Gastrocnemius medialis (tissue), 4 donors: Measurements from ENCODE around the gene IL17C.

Experiments used
- POLR2A ChIP-seq, 2 donors: fragments of 450-650 bp; IDR thresholded peaks; one replicate each; pipeline ENCODE4 v1.6.1; 2017; ENCODE audit warnings: antibody characterized with exemption in 2 of 2, mild to moderate bottlenecking in 2 of 2, moderate library complexity in 2 of 2
- TF ChIP-seq, protein P1 (sequence below), 5 experiments: fragments of 450-650 bp in 3 of 5; fragments of 200-600 bp in 2 of 5; sonication (generic) in 2 of 5; IDR thresholded peaks in 4 of 5; conservative IDR thresholded peaks in 1 of 5; 1 replicate in 4 of 5; 2 replicates in 1 of 5; pipeline ENCODE4 v1.5.1; 2016 to 2019; ENCODE audit warnings: antibody characterized with exemption in 5 of 5, mild to moderate bottlenecking in 3 of 5, moderate library complexity in 3 of 5

DNA sequence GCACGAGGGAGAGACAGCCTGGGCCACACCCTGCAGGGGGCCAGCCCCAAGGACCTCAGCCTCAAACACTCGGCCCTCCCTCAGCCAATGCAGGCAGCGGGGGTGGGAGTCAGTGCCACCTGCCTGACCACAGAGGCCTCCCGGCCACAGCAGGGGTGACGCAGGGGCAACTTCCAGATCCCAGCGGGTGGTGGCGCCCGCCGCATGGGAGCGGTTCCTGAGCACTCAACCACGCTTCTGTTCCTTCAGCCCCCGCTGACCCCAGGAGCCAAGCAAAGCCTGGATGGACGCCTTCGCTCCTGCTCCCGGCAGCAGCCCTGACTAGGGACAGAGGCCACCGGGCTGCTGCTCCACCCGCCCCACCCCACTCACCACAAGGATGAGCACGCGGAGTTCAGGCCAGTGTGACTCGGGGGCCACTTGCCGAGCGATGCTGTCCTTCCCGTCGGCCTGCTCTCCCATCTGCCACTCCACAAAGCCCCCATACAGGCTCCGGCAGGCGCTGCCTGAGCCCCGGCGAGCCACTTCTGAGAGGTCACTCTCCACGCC lies 17.4 kb downstream of the IL17C start:
- TF ChIP-seq, protein P1, sequence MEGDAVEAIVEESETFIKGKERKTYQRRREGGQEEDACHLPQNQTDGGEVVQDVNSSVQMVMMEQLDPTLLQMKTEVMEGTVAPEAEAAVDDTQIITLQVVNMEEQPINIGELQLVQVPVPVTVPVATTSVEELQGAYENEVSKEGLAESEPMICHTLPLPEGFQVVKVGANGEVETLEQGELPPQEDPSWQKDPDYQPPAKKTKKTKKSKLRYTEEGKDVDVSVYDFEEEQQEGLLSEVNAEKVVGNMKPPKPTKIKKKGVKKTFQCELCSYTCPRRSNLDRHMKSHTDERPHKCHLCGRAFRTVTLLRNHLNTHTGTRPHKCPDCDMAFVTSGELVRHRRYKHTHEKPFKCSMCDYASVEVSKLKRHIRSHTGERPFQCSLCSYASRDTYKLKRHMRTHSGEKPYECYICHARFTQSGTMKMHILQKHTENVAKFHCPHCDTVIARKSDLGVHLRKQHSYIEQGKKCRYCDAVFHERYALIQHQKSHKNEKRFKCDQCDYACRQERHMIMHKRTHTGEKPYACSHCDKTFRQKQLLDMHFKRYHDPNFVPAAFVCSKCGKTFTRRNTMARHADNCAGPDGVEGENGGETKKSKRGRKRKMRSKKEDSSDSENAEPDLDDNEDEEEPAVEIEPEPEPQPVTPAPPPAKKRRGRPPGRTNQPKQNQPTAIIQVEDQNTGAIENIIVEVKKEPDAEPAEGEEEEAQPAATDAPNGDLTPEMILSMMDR (IDR thresholded peaks at IDR 0.05 in 4 of 5, conservative IDR thresholded peaks at IDR 0.05 in 1 of 5) = no peak
- TF ChIP-seq POLR2A (IDR thresholded peaks at IDR 0.05) = no peak
